ENCODE data around the gene CRHR1.

Gene CRHR1

DNA sequence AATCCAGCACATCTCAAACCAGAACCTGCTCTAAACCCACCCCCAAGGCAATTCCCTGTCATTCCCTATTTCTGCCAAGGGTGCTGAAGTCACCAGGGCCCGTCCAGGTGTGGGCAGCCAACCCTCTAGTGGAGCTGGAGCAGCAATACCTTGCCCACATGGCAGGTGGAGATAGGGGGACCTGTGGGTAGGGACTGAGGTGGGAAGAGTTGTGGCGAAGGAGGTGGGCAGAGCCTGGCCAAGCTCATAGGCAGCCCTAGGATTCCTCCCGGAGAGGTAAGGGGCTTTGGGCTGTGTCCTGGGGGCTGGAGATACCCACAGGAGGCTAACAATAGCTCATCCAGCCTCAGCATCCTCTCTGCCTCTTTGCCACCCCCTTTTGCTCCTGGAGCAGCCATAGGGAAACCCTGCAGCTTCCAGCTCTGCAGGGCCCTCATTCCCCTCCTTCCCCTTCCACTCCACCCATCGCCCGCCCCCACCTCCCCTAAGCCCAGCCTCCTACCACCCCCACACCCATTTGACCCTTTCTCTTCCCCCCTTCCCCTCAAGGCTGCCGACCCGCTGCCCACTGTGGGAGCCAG is 30.4 kb upstream of the CRHR1 start:
- Histone ChIP-seq H3K4me2 (ENCODE audit: insufficient read depth, low read length) (no peak overlapping the region), H3K27me3 (ENCODE audit: insufficient read depth, low read length, poor library complexity) (peaks cover 7% of the 10 kb centered on the region), H3K9ac (ENCODE audit: low read depth, low read length) (no peak overlapping the region), H3K36me3 (ENCODE audit: insufficient read depth, low read length) (no peaks in the 10 kb centered on the region), H3K4me3 (ENCODE audit: low read depth in 1 of 2, low read length in 2 of 2) (no peak overlapping the region), H4K20me1 (ENCODE audit: insufficient read depth, low read length) (no peaks in the 10 kb centered on the region), H3K9me3 (ENCODE audit: insufficient read depth, low read length, severe bottlenecking) (no peaks in the 10 kb centered on the region), H3K27ac (ENCODE audit: low read length) (no peak overlapping the region), H3K4me1 (ENCODE audit: insufficient read depth, low read length) (no peaks in the 10 kb centered on the region), H2AFZ (ENCODE audit: low read depth, low read length) (no peak overlapping the region), H3K79me2 (ENCODE audit: insufficient read depth, low read length) (no peaks in the 10 kb centered on the region)
- TF ChIP-seq EZH2 (IDR thresholded peaks at IDR 0.05; ENCODE audit: borderline replicate concordance, low read depth, low read length, severe bottlenecking): no peak
- TF ChIP-seq, protein P1, sequence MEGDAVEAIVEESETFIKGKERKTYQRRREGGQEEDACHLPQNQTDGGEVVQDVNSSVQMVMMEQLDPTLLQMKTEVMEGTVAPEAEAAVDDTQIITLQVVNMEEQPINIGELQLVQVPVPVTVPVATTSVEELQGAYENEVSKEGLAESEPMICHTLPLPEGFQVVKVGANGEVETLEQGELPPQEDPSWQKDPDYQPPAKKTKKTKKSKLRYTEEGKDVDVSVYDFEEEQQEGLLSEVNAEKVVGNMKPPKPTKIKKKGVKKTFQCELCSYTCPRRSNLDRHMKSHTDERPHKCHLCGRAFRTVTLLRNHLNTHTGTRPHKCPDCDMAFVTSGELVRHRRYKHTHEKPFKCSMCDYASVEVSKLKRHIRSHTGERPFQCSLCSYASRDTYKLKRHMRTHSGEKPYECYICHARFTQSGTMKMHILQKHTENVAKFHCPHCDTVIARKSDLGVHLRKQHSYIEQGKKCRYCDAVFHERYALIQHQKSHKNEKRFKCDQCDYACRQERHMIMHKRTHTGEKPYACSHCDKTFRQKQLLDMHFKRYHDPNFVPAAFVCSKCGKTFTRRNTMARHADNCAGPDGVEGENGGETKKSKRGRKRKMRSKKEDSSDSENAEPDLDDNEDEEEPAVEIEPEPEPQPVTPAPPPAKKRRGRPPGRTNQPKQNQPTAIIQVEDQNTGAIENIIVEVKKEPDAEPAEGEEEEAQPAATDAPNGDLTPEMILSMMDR (IDR thresholded peaks at IDR 0.05; ENCODE audit: borderline replicate concordance, extremely low read depth, low read length, poor library complexity, severe bottlenecking): no peak
- DNase-seq: no peak
- ATAC-seq (ENCODE audit: insufficient read depth, low read depth): no peak

DNA sequence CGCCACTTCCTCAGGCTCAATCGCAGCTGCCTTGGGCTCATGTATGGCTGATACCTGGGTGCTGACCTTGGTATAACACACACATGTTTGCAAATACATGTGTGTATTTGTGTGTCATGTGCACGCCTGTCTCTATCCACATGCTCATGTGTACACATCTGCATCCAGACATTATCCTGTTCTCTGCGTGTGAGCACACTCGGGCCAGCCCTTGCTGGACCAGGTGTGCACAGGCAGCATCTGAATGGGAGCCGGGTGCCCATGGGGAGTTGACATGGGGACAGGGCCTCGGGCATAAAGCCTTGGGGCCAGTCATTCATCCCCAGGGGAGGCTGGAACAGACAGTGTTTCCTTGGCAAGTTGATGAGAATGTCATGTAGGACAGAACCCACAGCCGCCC is 29.1 kb upstream of the CRHR1 start:
- Histone ChIP-seq H3K79me2 (ENCODE audit: insufficient read depth, low read length) (no peaks in the 10 kb centered on the region), H3K4me1 (ENCODE audit: insufficient read depth, low read length) (no peaks in the 10 kb centered on the region), H3K27ac (ENCODE audit: low read length) (no peak overlapping the region), H2AFZ (ENCODE audit: low read depth, low read length) (no peak overlapping the region), H3K4me3 (ENCODE audit: low read depth in 1 of 2, low read length in 2 of 2) (no peak overlapping the region), H3K9ac (ENCODE audit: low read depth, low read length) (no peak overlapping the region), H3K27me3 (ENCODE audit: insufficient read depth, low read length, poor library complexity) (peaks cover 4% of the 10 kb centered on the region), H3K36me3 (ENCODE audit: insufficient read depth, low read length) (no peaks in the 10 kb centered on the region), H3K4me2 (ENCODE audit: insufficient read depth, low read length) (no peak overlapping the region), H4K20me1 (ENCODE audit: insufficient read depth, low read length) (no peaks in the 10 kb centered on the region), H3K9me3 (ENCODE audit: insufficient read depth, low read length, severe bottlenecking) (no peaks in the 10 kb centered on the region)
- DNase-seq (no peak), ATAC-seq (ENCODE audit: insufficient read depth, low read depth) (no peak)
- no peak for TF ChIP-seq EZH2 (IDR thresholded peaks at IDR 0.05; ENCODE audit: borderline replicate concordance, low read depth, low read length, severe bottlenecking)
- TF ChIP-seq, protein P1 (IDR thresholded peaks at IDR 0.05; ENCODE audit: borderline replicate concordance, extremely low read depth, low read length, poor library complexity, severe bottlenecking): no peak

DNA sequence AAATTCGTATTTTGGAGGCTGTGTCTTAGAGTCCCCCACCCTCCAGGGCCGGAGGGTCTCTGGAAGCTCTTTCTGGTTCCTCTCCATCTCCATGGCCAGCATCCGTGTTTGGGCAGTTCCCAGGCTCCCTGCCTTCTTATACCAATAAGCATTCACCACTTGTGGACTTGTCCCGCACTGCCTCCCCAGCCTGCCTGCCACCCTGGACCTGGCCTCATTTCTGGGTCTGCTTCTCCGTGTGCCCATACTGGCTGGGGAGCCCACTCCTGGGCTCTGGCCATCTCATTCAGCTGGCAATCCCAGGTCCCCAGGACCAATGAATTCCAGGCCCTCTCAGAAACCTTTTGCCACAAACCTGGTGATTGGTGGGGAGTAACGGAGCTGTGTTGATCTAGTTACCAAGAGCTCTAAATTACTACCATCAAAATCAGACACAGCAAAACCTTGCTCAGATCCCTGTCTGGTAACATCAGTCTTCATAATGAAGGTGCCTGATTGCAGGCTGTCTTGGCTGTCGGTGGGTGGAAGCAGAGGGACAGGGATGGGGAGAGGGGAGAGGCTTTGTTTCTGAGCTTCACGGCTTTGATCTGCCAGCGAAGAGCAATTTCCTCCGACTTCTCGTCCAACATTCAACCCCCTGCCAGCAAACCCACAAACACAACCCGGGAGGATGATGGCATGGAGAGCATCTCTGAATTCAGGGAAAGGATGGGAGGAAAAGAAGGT is 27.7 kb upstream of the CRHR1 start:
- H3K27ac ChIP-seq (ENCODE audit: low read length): no peak overlapping the region
- no peak overlapping the region for H2AFZ ChIP-seq (ENCODE audit: low read depth, low read length)
- TF ChIP-seq, protein P1 (IDR thresholded peaks at IDR 0.05; ENCODE audit: borderline replicate concordance, extremely low read depth, low read length, poor library complexity, severe bottlenecking): no peak
- TF ChIP-seq EZH2 (IDR thresholded peaks at IDR 0.05; ENCODE audit: borderline replicate concordance, low read depth, low read length, severe bottlenecking): no peak
- no peak for ATAC-seq (ENCODE audit: insufficient read depth, low read depth)
- H3K36me3 ChIP-seq (ENCODE audit: insufficient read depth, low read length): no peaks in the 10 kb centered on the region
- H3K4me3 ChIP-seq (ENCODE audit: low read depth in 1 of 2, low read length in 2 of 2): no peak overlapping the region
- no peak overlapping the region for H3K4me2 ChIP-seq (ENCODE audit: insufficient read depth, low read length)
- H3K4me1 ChIP-seq (ENCODE audit: insufficient read depth, low read length): no peaks in the 10 kb centered on the region
- H4K20me1 ChIP-seq (ENCODE audit: insufficient read depth, low read length): no peaks in the 10 kb centered on the region
- H3K9me3 ChIP-seq (ENCODE audit: insufficient read depth, low read length, severe bottlenecking): no peaks in the 10 kb centered on the region
- H3K9ac ChIP-seq (ENCODE audit: low read depth, low read length): no peak overlapping the region
- peaks cover 3% of the 10 kb centered on the region for H3K27me3 ChIP-seq (ENCODE audit: insufficient read depth, low read length, poor library complexity)
- no peak for DNase-seq
- H3K79me2 ChIP-seq (ENCODE audit: insufficient read depth, low read length): no peaks in the 10 kb centered on the region
